Keratinocyte (primary cell): Measurements from ENCODE around the gene JAKMIP3. TPM values are rescaled to one million over a fixed set of nuclear protein-coding genes. Genes with fewer than 3 reads are reported as not detected.

Source experiments
- DNase-seq: peaks from one replicate; pipeline ENCODE4 v3.0.0-alpha.2; 2011; ENCODE audit warnings: low read depth, missing footprints, low spot score
- FAIRE-seq: peaks from 2 replicates; lab custom pipeline; 2011; peaks lifted over from hg19 to GRCh38; lab: Jason Lieb, UNC
- H2AFZ ChIP-seq: 2 replicates; pipeline ENCODE4 v1.6.0; 2012; ENCODE audit warnings: low read length, control low read depth, inconsistent platforms; ENCODE audit not compliant: control insufficient read depth
- H3K27ac ChIP-seq: 2 replicates; pipeline ENCODE4 v1.5.1; 2011; ENCODE audit warnings: low read length; ENCODE audit not compliant: control insufficient read depth, insufficient read depth
- H3K27me3 ChIP-seq: 3 replicates; pipeline ENCODE4 v1.6.0; 2011; ENCODE audit warnings: low read length; ENCODE audit not compliant: control insufficient read depth, insufficient read depth; ENCODE audit errors: extremely low read depth
- H3K36me3 ChIP-seq, 2 experiments: 2 replicates in 1 of 2; 3 replicates in 1 of 2; pipeline ENCODE4 v1.5.1; 2011; ENCODE audit warnings: low read length in 2 of 2, mild to moderate bottlenecking in 1 of 2; ENCODE audit not compliant: control insufficient read depth in 2 of 2, insufficient read depth in 2 of 2; ENCODE audit errors: extremely low read depth in 1 of 2
- H3K4me1 ChIP-seq: 3 replicates; pipeline ENCODE4 v1.5.1; 2011; ENCODE audit warnings: low read length; ENCODE audit not compliant: control insufficient read depth, insufficient read depth; ENCODE audit errors: extremely low read depth
- H3K4me2 ChIP-seq: 3 replicates; pipeline ENCODE4 v1.6.0; 2011; ENCODE audit warnings: low read depth, low read length; ENCODE audit not compliant: control insufficient read depth, insufficient read depth; ENCODE audit errors: extremely low read depth
- H3K4me3 ChIP-seq, 3 experiments: fragments of 200-600 bp in 1 of 3; sonication (generic) in 1 of 3; 2 replicates in 2 of 3; 3 replicates in 1 of 3; pipeline ENCODE4 v1.5.1; 2011 to 2016; ENCODE audit warnings: low read length in 3 of 3, mild to moderate bottlenecking in 3 of 3, control low read depth in 2 of 3, inconsistent platforms in 1 of 3, low read depth in 1 of 3, mixed read lengths in 1 of 3, mixed run types in 1 of 3, moderate library complexity in 1 of 3; ENCODE audit not compliant: control insufficient read depth in 2 of 3, insufficient read depth in 2 of 3; ENCODE audit errors: extremely low read depth in 1 of 3
- H3K79me2 ChIP-seq: 2 replicates; pipeline ENCODE4 v1.6.0; 2012; ENCODE audit warnings: low read length; ENCODE audit not compliant: control insufficient read depth, insufficient read depth
- H3K9ac ChIP-seq: 3 replicates; pipeline ENCODE4 v1.6.0; 2011; ENCODE audit warnings: low read length; ENCODE audit not compliant: control insufficient read depth, insufficient read depth; ENCODE audit errors: extremely low read depth
- H3K9me1 ChIP-seq: 3 replicates; pipeline ENCODE4 v1.6.0; 2011; ENCODE audit warnings: low read length; ENCODE audit not compliant: control insufficient read depth, insufficient read depth; ENCODE audit errors: extremely low read depth
- H3K9me3 ChIP-seq: 2 replicates; pipeline ENCODE4 v1.5.1; 2012; ENCODE audit warnings: low read depth, low read length; ENCODE audit not compliant: control insufficient read depth
- H4K20me1 ChIP-seq: 3 replicates; pipeline ENCODE4 v1.6.0; 2011; ENCODE audit warnings: low read length; ENCODE audit not compliant: control insufficient read depth, insufficient read depth; ENCODE audit errors: extremely low read depth
- CTCF ChIP-seq, 3 experiments: IDR thresholded peaks in 1 of 3; conservative IDR thresholded peaks in 1 of 3; optimal IDR thresholded peaks in 1 of 3; 2 replicates in 2 of 3; 3 replicates in 1 of 3; pipeline versions ENCODE3 to v1.5.1; 2011; ENCODE audit warnings: low read length in 3 of 3, mild to moderate bottlenecking in 3 of 3, moderate library complexity in 2 of 3, control low read depth in 1 of 3, inconsistent platforms in 1 of 3; ENCODE audit not compliant: insufficient read depth in 2 of 3; ENCODE audit errors: extremely low read depth in 1 of 3
- EZH2 ChIP-seq: IDR thresholded peaks from one replicate; pipeline ENCODE4 v1.6.1; 2012; ENCODE audit warnings: inconsistent platforms, mild to moderate bottlenecking, low read length, moderate library complexity
- dilution Hi-C: fragments of 300-500 bp; cut with MboI; formaldehyde crosslinking; loops from one replicate; pipeline ENCODE4 v1.7.0; 2020; ENCODE audit warnings: low sequenced_read_pairs; ENCODE audit not compliant: extremely low pct_ligation_motif_present
- polyA plus RNA-seq, 5 experiments: library from polyadenylated mRNA; depleted of rRNA in 3 of 5; stranded (reverse) in 3 of 5; stranded (forward) in 1 of 5; unstranded in 1 of 5; fragments of >200 nt; gene quantifications; 1 replicate in 1 of 5; 2 replicates in 3 of 5; 3 replicates in 1 of 5; pipeline versions ENCODE4 v1.2.1 to v1.2.3, GENCODE V29; 2011 to 2012; ENCODE audit warnings: missing spikeins in 2 of 5, low read depth in 1 of 5, low replicate concordance in 1 of 5

Gene JAKMIP3
- polyA plus RNA-seq, 1 donor (not counting 4 experiments of a cell fraction or from before 2014, with no cell fraction given), result 0.05 TPM

GRCh38 chr10:132071667-132072066, 5.9 kb downstream of the JAKMIP3 start:
- no peak for FAIRE-seq
- peaks cover 2% of the 10 kb centered on the region for H3K9me3 ChIP-seq
- H3K4me2 ChIP-seq, result no peak overlapping the region
- H4K20me1 ChIP-seq, result no peaks in the 10 kb centered on the region
- dilution Hi-C loops, result no loop called here
- H3K36me3 ChIP-seq, result no peaks in the 10 kb centered on the region
- no peak overlapping the region for H2AFZ ChIP-seq
- no peak for DNase-seq
- H3K27me3 ChIP-seq, result no peaks in the 10 kb centered on the region
- TF ChIP-seq CTCF (optimal IDR thresholded peaks at IDR 0.05 in 1 of 3, IDR thresholded peaks at IDR 0.05 in 1 of 3, conservative IDR thresholded peaks at IDR 0.05 in 1 of 3; ENCODE audit: extremely low read depth in 1 of 3, insufficient read depth in 2 of 3, low read length in 3 of 3) (no peak), EZH2 (no peak)
- no peak overlapping the region for H3K27ac ChIP-seq
- no peaks in the 10 kb centered on the region for H3K79me2 ChIP-seq
- H3K9ac ChIP-seq, result no peak overlapping the region
- H3K4me3 ChIP-seq, result no peak overlapping the region
- no peaks in the 10 kb centered on the region for H3K4me1 ChIP-seq
- no peaks in the 10 kb centered on the region for H3K9me1 ChIP-seq

- H2AFZ ChIP-seq, result no peak overlapping the region
- no peaks in the 10 kb centered on the region for H3K79me2 ChIP-seq
- no peaks in the 10 kb centered on the region for H3K4me1 ChIP-seq
- DNase-seq (no peak), FAIRE-seq (no peak)
- TF ChIP-seq EZH2 (no peak), CTCF (optimal IDR thresholded peaks at IDR 0.05 in 1 of 3, IDR thresholded peaks at IDR 0.05 in 1 of 3, conservative IDR thresholded peaks at IDR 0.05 in 1 of 3; ENCODE audit: extremely low read depth in 1 of 3, insufficient read depth in 2 of 3, low read length in 3 of 3) (no peak)
- no peak overlapping the region for H3K4me3 ChIP-seq
- H3K4me2 ChIP-seq, result no peak overlapping the region
- no peaks in the 10 kb centered on the region for H3K9me3 ChIP-seq
- no peaks in the 10 kb centered on the region for H3K9me1 ChIP-seq
- no peak overlapping the region for H3K9ac ChIP-seq
- H4K20me1 ChIP-seq, result no peaks in the 10 kb centered on the region
- dilution Hi-C loops, result no loop called here
- H3K27me3 ChIP-seq, result no peaks in the 10 kb centered on the region
- no peak overlapping the region for H3K27ac ChIP-seq
- H3K36me3 ChIP-seq, result no peaks in the 10 kb centered on the region
Measured at GRCh38 chr10:132075909-132076577, 10.3 kb downstream of the JAKMIP3 start.
